ENCODE results near the gene ENPP5.

DNA sequence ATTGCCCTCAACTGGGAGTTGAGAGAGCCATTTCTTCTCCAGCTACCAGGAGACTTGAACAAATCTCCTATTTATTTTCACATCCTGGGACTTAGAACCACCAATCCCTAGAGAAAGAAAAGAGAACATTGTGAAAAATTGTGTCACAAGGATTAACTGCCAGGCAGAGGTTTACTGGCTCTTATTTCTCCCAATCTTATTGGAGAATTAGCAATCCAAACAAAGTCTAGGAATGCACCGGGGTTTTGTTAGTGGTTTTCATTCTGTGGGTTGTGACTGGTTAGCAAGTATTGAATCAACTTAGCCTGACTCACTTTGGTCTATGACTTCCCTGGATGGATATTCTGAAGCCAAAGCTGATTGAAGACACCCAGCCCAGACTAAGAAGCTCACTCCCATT, 21.2 kb upstream of the ENPP5 start:
- TF ChIP-seq CTCF (IDR thresholded peaks at IDR 0.05; ENCODE audit: low read depth, low read length, poor library complexity, severe bottlenecking) (no peak), EZH2phosphoT487 (IDR thresholded peaks at IDR 0.05; ENCODE audit: borderline replicate concordance, low read length) (no peak)

Measured in DOHH2 (cell line).